Measurements from ENCODE around the gene LAMA2.

The LAMA2 gene

GRCh38 chr6:129381885-129382284 lies 498.9 kb downstream of the LAMA2 start:
- no peak for DNase-seq

- no peak for DNase-seq
These were observed 500.0 kb downstream of the LAMA2 start for GRCh38 chr6:129382916-129383315.

GRCh38 chr6:129385117-129385516 lies 502.2 kb downstream of the LAMA2 start:
- no peak for DNase-seq

GRCh38 chr6:129390900-129391299 lies 508.0 kb downstream of the LAMA2 start:
- no peak for DNase-seq

GRCh38 chr6:129393654-129394053 lies 510.7 kb downstream of the LAMA2 start:
- DNase-seq: no peak

GRCh38 chr6:129398764-129399163 lies 515.8 kb downstream of the LAMA2 start:
- DNase-seq: no peak

- DNase-seq: peak in 1 of 3 experiments; percentile 24
These were observed 519.3 kb downstream of the LAMA2 start for GRCh38 chr6:129402244-129402643.

GRCh38 chr6:129411092-129411491 lies 528.2 kb downstream of the LAMA2 start:
- DNase-seq: no peak

- no peak for DNase-seq
These were observed 533.5 kb downstream of the LAMA2 start for GRCh38 chr6:129416337-129416990.

- no peak for DNase-seq
These were observed 534.6 kb downstream of the LAMA2 start for GRCh38 chr6:129417416-129418086.

GRCh38 chr6:129419324-129419723 lies 536.4 kb downstream of the LAMA2 start:
- DNase-seq: no peak

- no peak for DNase-seq
These were observed 543.4 kb downstream of the LAMA2 start for GRCh38 chr6:129426343-129426742.

- no peak for DNase-seq
These were observed 547.0 kb downstream of the LAMA2 start for GRCh38 chr6:129429956-129430355.

- no peak for DNase-seq
These were observed 549.8 kb downstream of the LAMA2 start for GRCh38 chr6:129432738-129433137.

- no peak for DNase-seq
These were observed 551.2 kb downstream of the LAMA2 start for GRCh38 chr6:129434091-129434490.

- no peak for DNase-seq
These were observed 557.8 kb downstream of the LAMA2 start for GRCh38 chr6:129440691-129441090.

- DNase-seq: no peak
These were observed 561.7 kb downstream of the LAMA2 start for GRCh38 chr6:129444683-129445082.

- no peak for DNase-seq
These were observed 563.6 kb downstream of the LAMA2 start for GRCh38 chr6:129446272-129447197.

- no peak for DNase-seq
These were observed 564.2 kb downstream of the LAMA2 start for GRCh38 chr6:129447198-129447565.

- DNase-seq: no peak
These were observed 566.0 kb downstream of the LAMA2 start for GRCh38 chr6:129448965-129449364.

- DNase-seq: no peak
These were observed 568.2 kb downstream of the LAMA2 start for GRCh38 chr6:129451187-129451586.

- DNase-seq: no peak
These were observed 570.1 kb downstream of the LAMA2 start for GRCh38 chr6:129453073-129453472.

GRCh38 chr6:129454488-129454887 lies 571.5 kb downstream of the LAMA2 start:
- no peak for DNase-seq
